Skeletal muscle satellite cell (primary cell): ENCODE measurements around the gene NR4A2. TPM values are rescaled to one million over a fixed set of nuclear protein-coding genes. Genes with fewer than 3 reads are reported as not detected.

Experiments used
- H3K27me3 ChIP-seq: 2 replicates; pipeline ENCODE4 v1.7.0; 2013; ENCODE audit warnings: low read length; ENCODE audit not compliant: control insufficient read depth, insufficient read depth
- H3K36me3 ChIP-seq: 2 replicates; pipeline ENCODE4 v1.7.0; 2013; ENCODE audit warnings: mild to moderate bottlenecking, control low read depth, low read length; ENCODE audit not compliant: insufficient read depth
- H3K4me1 ChIP-seq: 2 replicates; pipeline ENCODE4 v1.7.0; 2013; ENCODE audit warnings: low read length; ENCODE audit not compliant: control insufficient read depth, insufficient read depth
- H3K4me2 ChIP-seq: 2 replicates; pipeline ENCODE4 v1.7.0; 2013; ENCODE audit warnings: mild to moderate bottlenecking, low read length
- H3K4me3 ChIP-seq: 2 replicates; pipeline ENCODE4 v1.7.0; 2013; ENCODE audit warnings: low read length
- H3K9ac ChIP-seq: 2 replicates; pipeline ENCODE4 v1.7.0; 2013; ENCODE audit warnings: mild to moderate bottlenecking, low read depth, low read length, moderate library complexity
- H3K9me3 ChIP-seq: replicated peaks from 2 replicates; pipeline ENCODE4 v1.7.0; 2013; ENCODE audit warnings: mild to moderate bottlenecking, control low read depth, low read length
- total RNA-seq: library from RNA; depleted of rRNA; stranded (reverse); fragments of >200 nt; gene quantifications from 2 replicates; pipeline ENCODE4 v1.2.3, GENCODE V29; 2012; rRNA removed

The NR4A2 gene
- total RNA-seq = 0.22 and 0.25 TPM in 2 replicates

DNA sequence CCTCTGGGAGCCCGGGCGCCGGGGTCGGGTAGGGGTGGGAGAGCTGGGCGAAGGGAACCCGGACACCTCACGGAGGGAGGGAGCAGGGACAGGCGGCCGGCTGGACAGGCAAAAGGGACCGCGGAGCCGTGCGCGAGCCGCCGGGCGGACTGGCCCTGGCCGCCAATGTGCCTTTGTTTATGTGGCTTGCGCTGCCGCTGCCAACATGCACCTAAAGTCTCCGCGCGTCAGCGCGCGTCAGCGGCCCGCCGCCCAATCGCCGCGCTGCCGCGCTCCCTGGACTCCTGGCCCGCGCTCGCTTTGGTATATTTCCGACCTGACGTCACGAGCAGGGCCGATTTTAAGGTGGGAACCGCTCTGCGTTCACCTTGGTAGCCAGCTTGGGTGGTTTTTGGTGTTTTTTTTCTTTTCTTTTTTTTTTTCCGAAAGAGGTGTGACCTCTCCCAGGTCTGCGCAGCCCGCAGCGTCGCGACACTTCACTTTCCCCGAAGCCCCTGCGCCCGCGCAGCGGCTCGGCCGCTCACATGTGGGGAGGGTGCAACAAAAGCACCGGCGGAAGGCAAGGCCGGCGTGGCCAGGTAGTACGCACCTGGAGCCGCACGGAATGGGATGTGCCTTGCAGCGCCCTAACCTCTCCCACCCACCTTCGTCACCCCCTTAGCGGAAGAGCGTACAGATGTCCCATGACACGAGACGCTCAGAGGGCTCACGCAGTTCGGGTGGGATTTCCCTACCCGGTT, at the start of gene NR4A2:
Gene NR4A2, minus strand, starts transcription at position 188 of the 740 bp plus-strand sequence. CDS start 2,535 bp downstream, outside the sequence.
- H3K27me3 ChIP-seq = no peaks in the 10 kb centered on the region
- peak within 1 kb of the TSS; percentile 96 for H3K4me2 ChIP-seq
- H3K36me3 ChIP-seq = no peaks in the 10 kb centered on the region
- no peaks in the 10 kb centered on the region for H3K9me3 ChIP-seq
- peak within 1 kb of the TSS; percentile 96 for H3K9ac ChIP-seq
- peaks cover 20% of the 10 kb centered on the region for H3K4me1 ChIP-seq
- H3K4me3 ChIP-seq = peak within 1 kb of the TSS; percentile 82

DNA sequence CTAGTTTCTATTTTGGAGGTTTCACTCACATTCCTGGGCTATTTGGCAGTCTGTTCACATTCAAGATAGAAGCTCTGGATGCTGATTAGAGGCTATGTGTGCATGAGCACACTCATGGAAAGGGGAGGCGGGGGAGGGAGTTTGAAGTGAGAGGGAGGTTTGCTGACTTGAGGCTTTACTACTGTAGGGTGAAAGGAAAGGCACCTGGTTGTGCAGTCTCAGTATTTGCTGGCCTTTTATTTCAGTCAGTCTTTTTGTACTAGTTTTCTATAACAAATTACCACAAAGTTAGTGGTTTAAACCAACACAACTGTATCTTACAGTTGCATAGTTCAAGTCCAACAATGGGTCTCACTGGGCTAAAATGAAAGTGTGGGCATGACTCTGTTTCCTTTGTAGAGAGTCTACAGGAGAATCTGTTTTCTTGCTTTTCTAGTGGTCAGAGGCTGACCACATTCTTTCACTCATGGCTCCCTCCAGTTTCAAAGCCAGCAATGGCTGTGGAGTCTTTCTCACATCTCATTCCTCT, 47.7 kb upstream of the NR4A2 start:
- peaks cover 6% of the 10 kb centered on the region for H3K27me3 ChIP-seq
- H3K4me1 ChIP-seq = no peaks in the 10 kb centered on the region
- no peak overlapping the region for H3K9ac ChIP-seq
- H3K36me3 ChIP-seq = no peaks in the 10 kb centered on the region
- no peak overlapping the region for H3K4me3 ChIP-seq
- no peaks in the 10 kb centered on the region for H3K9me3 ChIP-seq
- H3K4me2 ChIP-seq = no peak overlapping the region

DNA sequence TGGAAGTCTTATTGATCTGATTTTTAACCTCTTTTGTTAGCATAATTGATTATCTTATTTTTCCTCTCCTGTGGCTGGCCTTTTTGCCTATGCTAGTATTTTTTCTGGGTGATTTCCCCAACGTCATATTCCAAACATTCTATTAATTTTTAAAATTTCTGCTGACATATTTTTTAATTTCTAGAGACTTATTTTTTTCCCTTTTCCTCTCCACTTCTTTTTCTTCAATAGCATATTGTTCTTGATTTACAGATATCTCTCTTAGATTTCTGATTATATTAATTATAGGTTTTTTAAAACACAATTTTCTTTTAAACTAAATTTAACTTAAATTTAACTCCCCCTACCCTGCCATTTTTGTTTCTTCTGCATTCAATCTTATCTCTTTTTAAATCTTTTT, 47.2 kb upstream of the NR4A2 start:
- Histone ChIP-seq H3K36me3 (no peaks in the 10 kb centered on the region), H3K9ac (no peak overlapping the region), H3K9me3 (no peaks in the 10 kb centered on the region), H3K4me3 (no peak overlapping the region), H3K4me2 (no peak overlapping the region), H3K4me1 (no peaks in the 10 kb centered on the region), H3K27me3 (peaks cover 6% of the 10 kb centered on the region)

DNA sequence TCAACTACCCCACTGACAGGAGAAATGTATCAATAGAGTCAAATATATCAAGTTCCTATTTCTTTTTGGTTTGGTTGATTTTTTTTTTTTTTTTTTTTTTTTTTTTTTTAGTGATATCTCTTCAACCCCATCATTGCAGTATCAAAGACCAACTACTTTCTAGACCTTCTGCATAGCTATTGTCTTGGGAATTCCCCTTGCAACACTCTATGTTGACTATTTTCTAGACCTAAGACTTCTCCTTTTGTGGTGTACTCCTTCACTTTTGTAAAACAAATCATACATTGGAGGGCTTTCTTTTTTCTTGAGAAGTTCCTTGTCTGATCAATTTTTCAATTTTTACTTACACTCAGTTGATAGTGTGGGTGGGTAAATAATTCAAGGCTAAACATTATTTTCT, 46.5 kb upstream of the NR4A2 start:
- no peak overlapping the region for H3K9ac ChIP-seq
- H3K4me2 ChIP-seq = no peak overlapping the region
- peaks cover 6% of the 10 kb centered on the region for H3K27me3 ChIP-seq
- H3K4me1 ChIP-seq = no peaks in the 10 kb centered on the region
- no peaks in the 10 kb centered on the region for H3K36me3 ChIP-seq
- no peak overlapping the region for H3K4me3 ChIP-seq
- no peaks in the 10 kb centered on the region for H3K9me3 ChIP-seq

- no peak overlapping the region for H3K4me3 ChIP-seq
- no peaks in the 10 kb centered on the region for H3K4me1 ChIP-seq
- H3K27me3 ChIP-seq = peaks cover 6% of the 10 kb centered on the region
- H3K4me2 ChIP-seq = no peak overlapping the region
- H3K9ac ChIP-seq = no peak overlapping the region
- no peaks in the 10 kb centered on the region for H3K9me3 ChIP-seq
- H3K36me3 ChIP-seq = no peaks in the 10 kb centered on the region
These were observed 34.2 kb upstream of the NR4A2 start for GRCh38 chr2:156366753-156367152.

- H3K36me3 ChIP-seq = no peaks in the 10 kb centered on the region
These were observed 30.6 kb upstream of the NR4A2 start for GRCh38 chr2:156363141-156363540.

DNA sequence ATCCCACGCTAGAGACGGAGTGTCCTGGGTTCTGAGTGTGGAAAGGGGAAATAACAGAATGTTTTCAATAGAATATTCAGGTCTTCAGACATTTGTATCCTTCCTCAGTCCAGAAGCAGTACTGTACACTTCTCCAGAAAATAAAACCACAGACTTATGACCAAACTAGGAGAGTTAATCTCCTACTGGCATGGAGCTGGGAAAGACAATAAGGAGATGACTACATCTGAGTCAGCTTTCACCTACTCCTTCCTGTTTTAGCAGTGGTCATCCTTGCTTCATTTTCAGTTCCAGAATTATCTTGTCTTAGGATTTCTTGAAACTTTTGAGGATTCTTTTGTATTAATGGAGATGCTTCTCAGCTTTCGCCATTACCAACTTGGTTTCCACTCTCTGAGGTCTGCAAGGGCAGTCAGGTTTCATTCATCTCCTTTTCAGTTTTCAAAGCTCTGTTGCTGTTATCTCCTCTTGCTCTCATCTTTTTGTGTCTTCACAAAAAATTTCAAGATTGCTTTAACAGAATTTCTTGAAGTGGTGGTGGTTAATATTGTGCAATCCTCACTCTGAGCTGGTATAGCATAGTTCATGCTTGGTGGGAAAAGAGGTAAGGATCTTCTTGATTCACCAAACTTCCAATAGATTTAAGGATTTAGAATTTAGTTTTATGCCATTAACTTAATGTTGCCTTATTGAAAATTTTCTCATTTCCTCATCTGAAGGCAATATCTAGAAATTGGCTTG, 23.7 kb upstream of the NR4A2 start:
- peak overlapping the region; percentile 36 for H3K4me2 ChIP-seq
- H3K36me3 ChIP-seq = no peaks in the 10 kb centered on the region
- H3K9me3 ChIP-seq = no peaks in the 10 kb centered on the region
- no peaks in the 10 kb centered on the region for H3K27me3 ChIP-seq
- H3K9ac ChIP-seq = no peak overlapping the region
- H3K4me3 ChIP-seq = no peak overlapping the region
- peaks cover 13% of the 10 kb centered on the region for H3K4me1 ChIP-seq

More at GRCh38 chr2:156363141-156363540, 30.6 kb upstream of the NR4A2 start:
- H3K4me3 ChIP-seq = no peak overlapping the region
- peaks cover 6% of the 10 kb centered on the region for H3K27me3 ChIP-seq
- H3K9ac ChIP-seq = no peak overlapping the region
- no peaks in the 10 kb centered on the region for H3K9me3 ChIP-seq
- no peaks in the 10 kb centered on the region for H3K4me1 ChIP-seq
- no peak overlapping the region for H3K4me2 ChIP-seq

DNA sequence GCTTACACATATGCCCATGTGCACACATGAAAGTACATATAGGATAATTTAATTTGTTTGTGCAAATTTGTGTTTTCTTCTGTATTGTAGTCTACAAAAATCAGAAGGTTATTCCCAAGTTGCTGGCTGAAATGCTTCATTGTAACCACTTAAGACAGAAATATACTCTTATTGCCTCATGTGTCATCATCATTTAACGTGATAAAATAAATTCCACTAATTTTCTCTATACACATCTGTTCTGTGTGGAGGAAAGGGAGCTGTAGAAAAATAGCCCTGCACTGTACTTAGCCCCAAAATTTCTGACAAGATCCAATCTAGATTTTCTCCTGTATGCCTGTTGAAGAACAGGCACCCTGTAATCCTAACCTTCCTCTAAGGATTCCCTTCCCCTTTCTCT, 20.4 kb upstream of the NR4A2 start:
- Histone ChIP-seq H3K9me3 (no peaks in the 10 kb centered on the region), H3K9ac (no peak overlapping the region), H3K27me3 (no peaks in the 10 kb centered on the region), H3K4me2 (no peak overlapping the region), H3K36me3 (no peaks in the 10 kb centered on the region), H3K4me1 (peaks cover 13% of the 10 kb centered on the region), H3K4me3 (no peak overlapping the region)

- Histone ChIP-seq H3K36me3 (no peaks in the 10 kb centered on the region), H3K4me2 (no peak overlapping the region), H3K9ac (no peak overlapping the region), H3K4me3 (no peak overlapping the region), H3K4me1 (peaks cover under 1% of the 10 kb centered on the region), H3K9me3 (no peaks in the 10 kb centered on the region), H3K27me3 (no peaks in the 10 kb centered on the region)
These were observed 18.0 kb upstream of the NR4A2 start for GRCh38 chr2:156350374-156351142.

DNA sequence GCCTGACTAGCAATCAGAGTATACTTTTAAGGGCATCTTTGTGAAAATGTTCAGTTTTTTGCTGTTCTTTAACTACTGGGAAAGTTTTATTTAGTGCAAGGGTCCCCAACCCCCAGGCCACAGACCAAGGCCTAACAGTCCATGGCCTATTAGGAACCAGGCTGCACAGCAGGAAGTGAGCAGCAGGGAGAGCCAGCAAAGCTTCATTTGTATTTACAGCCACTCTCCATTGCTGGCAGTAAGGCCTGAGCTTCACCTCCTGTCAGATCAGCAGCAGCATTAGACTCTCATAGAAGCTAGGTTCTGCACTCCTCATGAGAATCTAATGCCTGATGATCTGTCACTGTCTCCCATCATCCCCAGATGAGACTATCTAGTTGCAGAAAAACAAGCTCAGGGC, 17.1 kb upstream of the NR4A2 start:
- no peaks in the 10 kb centered on the region for H3K9me3 ChIP-seq
- H3K4me3 ChIP-seq = no peak overlapping the region
- no peak overlapping the region for H3K4me2 ChIP-seq
- H3K4me1 ChIP-seq = no peaks in the 10 kb centered on the region
- H3K27me3 ChIP-seq = no peaks in the 10 kb centered on the region
- no peak overlapping the region for H3K9ac ChIP-seq
- no peaks in the 10 kb centered on the region for H3K36me3 ChIP-seq

- H3K4me3 ChIP-seq = no peak overlapping the region
- H3K27me3 ChIP-seq = no peaks in the 10 kb centered on the region
- H3K4me1 ChIP-seq = no peaks in the 10 kb centered on the region
- no peak overlapping the region for H3K4me2 ChIP-seq
- no peak overlapping the region for H3K9ac ChIP-seq
- H3K9me3 ChIP-seq = no peaks in the 10 kb centered on the region
- no peaks in the 10 kb centered on the region for H3K36me3 ChIP-seq
These were observed 16.6 kb upstream of the NR4A2 start for GRCh38 chr2:156349161-156349560.
